HG03432 (cell line): ENCODE results near the gene PTPN14.
A peak's percentile ranks its signal among the peaks of the same experiment; 100 is the strongest.
"Not testable (repeated sequence)": the region's sequence is repeated elsewhere in the genome, so short reads cannot be mapped to it uniquely, and the experiment has no call there.

Source experiments
- ATAC-seq: cut with Tn5 transposase; IDR thresholded peaks from one replicate; pipeline ENCODE4 v1.9.1; 2021; ENCODE audit warnings: mild to moderate bottlenecking, moderate library complexity; ENCODE audit not compliant: unreplicated experiment

PTPN14 gene

DNA sequence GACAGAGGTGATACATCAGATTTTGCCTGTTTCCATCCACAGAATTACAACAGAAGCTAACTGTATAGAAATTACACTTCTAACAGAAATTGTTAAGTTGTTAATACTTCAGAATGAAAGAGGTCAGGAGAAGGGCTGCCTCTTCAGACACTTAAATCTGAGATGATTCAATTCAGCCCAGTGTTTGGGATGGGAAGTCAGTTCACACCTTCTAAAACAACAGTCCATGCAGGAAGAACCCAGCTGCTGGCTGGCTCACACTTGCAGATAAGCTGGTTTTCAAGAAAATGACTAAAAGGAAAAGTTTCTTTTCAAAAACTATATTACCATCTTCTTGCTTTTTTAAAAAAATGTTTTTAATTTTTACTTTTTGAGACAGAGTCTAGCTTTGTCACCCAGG, 138.1 kb downstream of the PTPN14 start:
- ATAC-seq, result no peak

DNA sequence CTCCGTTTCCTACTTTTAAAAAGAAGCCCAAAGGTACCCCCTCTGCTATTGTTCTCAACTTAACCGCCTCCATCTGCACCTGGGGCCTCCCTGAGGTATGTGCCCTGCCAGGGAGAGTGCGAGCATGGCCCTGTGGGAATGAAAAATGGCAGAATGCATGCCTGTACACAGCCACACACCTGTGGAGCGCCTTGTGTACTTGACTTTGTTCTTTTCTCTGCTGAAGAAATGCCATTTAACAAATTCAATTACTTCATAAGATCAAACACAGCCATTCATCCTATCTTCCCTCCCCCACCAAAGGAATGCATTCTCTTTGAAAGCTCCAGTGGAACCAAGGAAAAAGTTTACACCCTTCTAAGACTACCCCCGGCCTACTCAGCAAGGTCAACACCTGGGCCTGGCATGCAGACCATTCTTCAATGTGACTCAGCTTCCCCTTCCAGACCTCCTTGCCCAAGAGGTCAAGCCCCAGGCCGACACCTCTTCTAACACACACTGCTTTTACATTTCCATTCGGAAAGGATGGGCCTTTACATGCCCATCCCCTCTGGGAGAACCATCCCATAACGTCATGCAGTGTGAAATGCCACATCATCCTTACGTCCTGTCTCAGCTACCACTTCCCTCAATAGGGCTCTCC, 146.7 kb downstream of the PTPN14 start:
- peak; percentile 53 for ATAC-seq

DNA sequence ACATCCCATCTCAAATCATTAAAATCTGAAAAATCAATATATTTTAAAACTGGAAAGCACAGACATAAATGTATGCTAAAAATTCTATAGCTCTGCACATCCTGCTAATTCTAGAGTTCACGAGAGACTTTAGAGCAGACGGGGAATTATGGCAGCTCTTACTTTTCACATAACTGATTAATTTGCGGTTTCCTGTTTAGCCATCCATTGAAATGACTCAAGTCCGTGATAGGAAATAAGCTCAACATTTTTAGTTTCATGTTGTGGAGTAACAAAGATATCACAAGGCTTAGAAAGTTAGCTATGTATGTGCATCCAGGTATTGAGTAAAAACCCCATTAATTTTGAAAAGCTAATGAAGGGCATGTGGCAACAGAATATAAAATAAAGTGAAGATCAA, 147.2 kb downstream of the PTPN14 start:
- ATAC-seq, result peak; percentile 76

DNA sequence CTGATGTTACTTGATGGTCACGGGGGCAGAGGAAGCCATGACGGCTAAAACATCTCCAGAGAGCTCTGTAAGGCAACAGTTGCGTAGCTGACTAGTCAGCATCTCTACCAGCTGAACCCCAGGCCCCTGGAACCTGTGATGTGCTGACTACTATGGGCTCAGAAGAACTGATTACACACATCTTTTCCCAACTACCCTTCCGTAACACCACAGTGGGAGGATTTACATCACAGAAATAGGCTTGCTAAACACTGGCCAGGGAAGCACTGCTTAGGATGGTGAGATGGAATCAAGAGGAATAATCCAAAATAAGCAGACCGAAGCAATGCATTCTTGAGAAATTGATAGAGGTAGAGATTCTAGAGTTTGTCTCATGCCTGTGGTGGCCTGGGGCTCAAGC, 148.0 kb downstream of the PTPN14 start:
- ATAC-seq, result no peak

DNA sequence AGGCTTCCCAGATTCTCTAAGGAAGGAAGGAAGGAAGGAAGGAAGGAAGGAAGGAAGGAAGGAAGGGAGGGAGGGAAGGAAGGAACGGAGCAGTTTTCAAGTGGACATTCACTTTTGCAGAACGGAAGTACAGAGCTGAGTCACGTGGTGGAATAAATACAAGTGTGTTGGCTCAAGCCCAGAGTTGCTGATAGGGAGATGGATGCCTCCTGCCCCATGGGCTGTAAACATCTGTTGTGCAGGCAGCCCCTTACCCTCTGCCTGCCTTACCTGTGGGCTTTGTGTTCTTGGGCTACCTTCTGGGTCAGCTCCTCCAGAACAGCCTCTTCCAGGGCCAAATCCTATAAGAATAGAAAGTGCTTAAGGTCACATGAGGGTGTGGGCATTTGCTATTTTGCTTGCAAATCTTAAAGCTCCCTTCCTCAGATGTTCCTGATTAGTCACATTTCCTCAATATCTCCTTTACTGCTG, 148.8 kb downstream of the PTPN14 start:
- ATAC-seq, result no peak

DNA sequence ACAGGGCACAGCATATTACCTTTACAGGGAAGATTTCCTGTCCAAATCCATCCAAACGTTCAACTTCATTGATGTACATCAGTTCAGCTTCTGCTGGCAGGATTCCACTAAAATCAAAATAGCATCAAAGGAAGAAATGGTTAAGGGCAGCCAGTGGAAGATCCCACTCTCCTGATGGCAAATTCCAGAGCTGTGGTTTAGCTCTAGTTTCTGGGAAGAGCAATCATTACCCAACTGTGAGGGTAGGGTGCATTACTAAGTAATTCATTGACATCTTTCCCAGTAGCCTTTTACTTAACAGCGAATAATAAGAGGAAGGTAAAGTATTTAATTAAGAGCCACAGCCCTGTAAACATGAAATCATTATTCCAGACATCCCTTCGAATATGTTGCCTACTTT, 149.7 kb downstream of the PTPN14 start:
- ATAC-seq, result no peak

DNA sequence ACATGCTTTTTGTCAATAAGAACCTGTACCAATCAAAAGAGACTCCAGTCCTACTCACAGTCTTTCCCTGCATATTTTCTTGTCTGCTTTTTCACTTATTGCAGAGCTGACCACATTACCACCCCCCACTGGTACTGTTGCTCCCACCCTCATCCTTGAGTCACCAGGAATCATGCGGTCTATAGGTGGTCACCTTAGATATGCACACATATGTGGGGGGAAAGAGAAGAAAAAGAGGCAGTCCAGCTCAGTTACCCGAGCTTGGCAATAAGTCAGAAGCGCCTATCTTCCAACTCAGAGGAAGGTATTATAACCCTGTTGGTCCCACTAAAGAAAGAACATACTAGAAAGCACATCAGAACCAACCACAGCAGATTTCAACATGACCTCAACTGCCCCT, 151.3 kb downstream of the PTPN14 start:
- ATAC-seq, result no peak

DNA sequence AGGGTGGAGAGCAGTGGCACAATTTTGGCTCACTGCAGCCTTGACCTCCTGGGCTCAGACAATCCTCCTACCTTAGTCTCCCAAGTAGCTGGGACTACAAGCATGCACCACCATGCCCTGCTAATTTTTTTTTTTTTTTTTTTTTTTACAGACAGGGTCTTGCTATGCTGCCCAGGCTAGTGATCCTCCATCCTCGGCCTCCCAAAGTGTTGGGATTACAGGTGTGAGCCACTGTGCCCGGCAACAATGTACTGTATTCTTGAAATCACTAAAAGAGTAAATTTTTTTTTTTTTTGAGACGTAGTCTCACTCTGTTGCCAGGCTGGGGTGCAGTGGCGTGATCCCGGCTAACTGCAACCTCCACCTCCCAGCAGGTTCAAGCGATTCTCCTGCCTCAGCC, 152.9 kb downstream of the PTPN14 start:
- no peak for ATAC-seq

DNA sequence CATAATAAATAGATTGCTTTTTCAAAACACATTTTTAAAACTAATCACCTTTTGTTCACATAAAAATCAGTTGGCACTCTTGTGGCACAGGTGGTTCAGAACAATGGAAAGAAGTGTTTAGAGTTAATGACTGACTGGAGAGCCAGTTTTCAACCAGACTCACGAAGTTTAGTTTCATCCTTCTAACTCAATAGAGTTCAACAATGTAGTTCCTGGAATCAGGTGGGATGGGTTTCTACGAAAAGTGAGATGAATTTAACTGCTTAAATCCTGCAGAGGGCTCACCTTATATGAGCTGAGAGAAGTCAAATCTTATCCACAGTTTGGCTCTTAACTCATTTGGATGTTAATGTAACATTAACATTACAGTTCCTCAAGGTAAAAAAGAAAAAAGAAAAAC, 153.9 kb downstream of the PTPN14 start:
- ATAC-seq, result peak; percentile 39

DNA sequence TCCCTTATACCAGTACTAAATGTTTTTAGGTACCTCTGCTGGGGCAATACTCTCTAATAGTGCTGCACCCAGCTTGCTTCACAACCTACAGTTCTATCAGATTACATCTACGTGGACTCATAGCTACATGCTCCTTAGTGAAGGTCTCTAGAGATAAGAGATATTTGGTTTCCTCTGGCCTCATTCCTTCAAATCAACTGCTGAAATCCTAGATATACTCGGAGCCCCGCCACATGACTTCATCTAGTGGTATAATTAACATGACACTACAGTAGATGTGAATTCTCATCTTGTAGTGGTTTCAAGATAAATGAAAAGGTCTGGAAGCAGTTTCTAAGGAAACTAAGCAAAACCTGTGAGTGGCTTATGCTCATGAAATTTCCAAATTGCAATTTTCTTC, 155.1 kb downstream of the PTPN14 start:
- ATAC-seq, result no peak

DNA sequence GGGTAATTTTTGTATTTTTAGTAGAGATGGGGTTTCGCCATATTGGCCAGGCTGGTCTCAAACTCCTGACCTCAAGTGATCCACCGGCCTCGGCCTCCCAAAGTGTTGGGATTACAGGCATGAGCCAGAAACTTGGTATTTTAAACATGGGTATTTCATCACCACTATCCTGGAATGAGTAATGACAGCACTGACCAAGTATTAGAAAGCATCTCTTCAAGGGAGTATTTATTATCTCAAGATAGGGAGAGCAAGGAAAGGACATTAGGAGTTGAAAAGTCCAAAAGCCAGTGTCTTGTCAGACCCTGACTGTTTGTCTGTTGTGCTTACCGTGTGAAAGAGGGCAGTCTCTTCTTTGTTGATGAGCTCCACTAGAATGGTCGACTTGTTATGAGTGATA, 156.8 kb downstream of the PTPN14 start:
- ATAC-seq, result not testable (repeated sequence)

DNA sequence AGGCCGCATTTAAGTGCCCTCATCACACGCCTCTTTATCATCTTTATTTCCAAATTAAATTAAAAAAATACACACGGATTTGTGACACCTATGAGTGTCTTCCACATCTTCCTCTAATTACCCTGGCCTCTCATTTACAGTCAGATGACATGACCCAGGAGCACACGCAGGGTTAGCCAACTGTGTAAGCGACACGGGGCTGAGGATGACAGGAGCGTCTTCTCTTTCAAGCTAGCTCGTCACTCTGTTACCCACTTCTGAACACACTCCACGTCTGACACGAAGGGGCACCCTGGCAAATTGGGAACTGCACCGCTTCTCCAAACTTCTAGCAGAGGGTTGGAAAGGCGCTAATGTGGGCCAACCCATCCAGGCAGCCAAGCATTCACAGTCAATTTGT, 158.3 kb downstream of the PTPN14 start:
- ATAC-seq, result no peak

DNA sequence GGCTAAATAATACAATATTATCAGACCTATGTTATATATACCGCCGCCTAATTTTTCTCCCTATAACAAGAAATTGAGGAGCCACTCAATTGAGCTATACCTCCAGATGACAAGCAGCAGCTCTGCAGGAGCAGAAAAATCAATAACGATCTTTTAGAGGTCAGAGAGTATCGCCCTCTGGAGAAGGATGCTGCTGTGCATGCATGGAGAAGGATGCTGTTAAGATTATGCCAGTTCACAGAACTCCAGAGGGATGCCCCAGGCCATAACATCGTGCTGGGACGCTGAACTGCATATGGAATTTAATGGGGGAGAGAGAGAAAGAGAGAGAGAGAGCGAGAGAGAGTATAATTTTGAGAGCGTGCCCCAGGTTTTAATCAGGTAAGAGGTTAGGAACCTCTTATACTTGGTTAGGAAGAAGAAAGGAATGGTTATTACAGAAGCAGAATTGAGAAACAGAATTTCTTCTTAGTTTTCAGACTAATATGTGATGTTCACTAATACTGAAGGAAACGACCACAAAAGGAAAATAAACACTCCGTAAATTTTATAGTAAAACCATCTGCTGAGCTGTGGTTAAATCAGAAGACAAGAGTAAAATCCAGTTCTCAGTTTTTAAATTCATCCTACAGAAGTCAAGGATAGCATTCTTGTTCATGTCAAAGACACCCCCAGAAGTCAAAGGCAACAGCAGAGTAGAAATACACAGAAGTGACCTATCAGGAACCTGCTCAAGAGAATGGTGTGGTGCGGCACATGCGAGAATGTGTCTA, 159.3 kb downstream of the PTPN14 start:
- ATAC-seq, result no peak

DNA sequence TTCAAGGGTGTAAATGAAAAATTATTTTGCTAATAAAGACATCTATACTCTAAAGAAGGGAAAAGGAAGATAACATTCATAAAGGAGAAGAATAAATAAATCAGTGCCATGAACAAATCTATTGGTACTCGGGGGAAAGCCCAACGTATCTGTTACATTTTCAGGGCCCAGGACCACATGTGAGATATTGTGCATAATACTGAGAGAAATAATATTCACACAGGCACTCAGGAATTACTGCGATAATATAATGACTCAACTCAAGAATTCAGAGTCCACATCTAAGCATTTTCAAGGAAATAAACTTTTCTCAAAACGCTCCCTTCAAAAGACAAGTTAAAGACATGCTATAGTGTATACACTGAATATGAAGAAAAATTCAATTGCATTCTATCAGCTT, 161.7 kb downstream of the PTPN14 start:
- ATAC-seq, result no peak

DNA sequence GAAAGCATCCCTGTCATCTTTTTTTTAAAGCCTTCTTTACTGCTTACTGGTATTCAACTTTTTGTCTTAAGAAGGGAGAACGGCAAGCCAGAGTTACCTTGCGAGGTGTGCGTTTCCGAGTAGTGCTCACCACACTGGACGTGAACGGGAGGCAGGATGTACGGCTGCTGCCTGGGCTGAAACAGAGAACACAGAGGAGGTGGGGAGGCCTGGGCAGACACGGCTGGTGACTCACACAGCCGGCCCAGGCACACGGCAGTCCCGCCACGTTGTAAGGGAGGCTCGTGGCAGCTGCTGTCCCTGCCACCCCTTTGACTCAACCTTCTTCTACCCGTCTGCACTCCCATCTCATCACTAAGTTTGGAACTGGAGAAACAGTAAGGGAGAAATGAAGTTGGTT, 164.7 kb downstream of the PTPN14 start:
- no peak for ATAC-seq

DNA sequence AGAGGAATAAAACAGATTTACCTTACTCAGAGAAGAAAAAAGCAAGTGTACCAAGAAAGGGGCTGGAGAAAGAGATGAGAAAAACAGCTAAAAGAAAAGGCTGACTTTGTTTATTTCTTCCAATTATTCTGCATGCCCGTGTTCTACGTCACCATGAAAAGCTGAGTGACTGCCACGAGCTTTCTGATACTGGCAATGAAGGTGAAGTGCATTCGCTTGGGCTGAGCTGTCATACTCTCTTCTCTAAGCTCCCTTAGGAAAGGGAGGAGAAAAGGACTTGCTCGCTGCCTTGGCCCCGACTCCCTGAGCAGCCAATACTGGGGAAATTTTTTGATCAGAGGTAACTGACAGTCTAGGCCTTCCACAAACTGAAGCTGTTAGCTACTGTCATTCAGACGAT, 165.1 kb downstream of the PTPN14 start:
- ATAC-seq, result no peak

DNA sequence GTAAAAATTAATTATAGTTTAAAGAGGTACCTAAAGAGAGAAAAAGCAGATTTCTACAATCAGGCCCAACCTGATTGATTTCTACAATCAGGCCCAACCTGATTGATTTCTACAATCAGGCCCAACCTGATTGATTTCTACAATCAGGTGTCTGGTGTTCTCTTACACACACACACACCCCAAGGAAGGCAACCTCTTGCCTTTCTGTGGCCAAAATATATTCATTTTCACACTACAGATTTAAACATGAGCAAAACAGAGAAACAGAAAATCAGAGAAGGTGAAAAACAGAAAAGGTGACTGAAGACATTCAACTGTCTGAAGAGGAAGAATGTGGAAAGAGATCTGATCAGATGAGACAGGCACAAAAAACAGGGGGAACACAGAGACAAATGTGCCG, 166.0 kb downstream of the PTPN14 start:
- no peak for ATAC-seq

DNA sequence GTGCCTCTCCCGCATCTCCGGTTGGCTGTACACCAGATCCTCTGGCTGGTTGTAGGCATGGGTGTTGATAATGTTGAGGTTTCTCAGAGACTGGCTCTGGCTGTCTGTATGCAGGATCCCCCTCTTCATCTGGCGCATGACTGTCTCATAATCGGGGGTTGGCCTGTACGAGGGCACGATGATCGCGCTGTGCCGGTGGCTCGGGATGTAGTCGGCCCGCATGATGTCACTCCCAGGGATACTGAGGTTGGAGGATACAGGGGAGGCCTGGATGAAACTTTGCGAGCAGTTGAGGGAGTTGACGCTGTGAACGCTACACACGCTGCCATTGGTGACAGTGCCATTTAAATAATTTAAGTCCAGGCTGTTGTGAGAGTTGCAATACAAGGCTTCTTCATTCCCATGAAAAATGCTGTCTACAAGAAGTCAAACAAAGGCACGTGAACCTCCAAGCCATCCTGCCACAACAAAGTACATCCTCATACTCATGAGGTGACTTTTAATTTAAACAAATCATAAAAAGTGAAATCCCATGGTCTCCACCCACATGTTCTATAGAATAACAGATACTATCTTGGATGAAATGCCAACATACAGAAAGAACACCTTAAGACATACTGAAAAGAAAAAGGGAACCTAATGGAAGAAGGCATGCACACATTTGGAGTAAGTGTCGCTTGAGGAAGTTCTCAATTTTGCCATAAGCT, 166.9 kb downstream of the PTPN14 start:
- ATAC-seq, result no peak

DNA sequence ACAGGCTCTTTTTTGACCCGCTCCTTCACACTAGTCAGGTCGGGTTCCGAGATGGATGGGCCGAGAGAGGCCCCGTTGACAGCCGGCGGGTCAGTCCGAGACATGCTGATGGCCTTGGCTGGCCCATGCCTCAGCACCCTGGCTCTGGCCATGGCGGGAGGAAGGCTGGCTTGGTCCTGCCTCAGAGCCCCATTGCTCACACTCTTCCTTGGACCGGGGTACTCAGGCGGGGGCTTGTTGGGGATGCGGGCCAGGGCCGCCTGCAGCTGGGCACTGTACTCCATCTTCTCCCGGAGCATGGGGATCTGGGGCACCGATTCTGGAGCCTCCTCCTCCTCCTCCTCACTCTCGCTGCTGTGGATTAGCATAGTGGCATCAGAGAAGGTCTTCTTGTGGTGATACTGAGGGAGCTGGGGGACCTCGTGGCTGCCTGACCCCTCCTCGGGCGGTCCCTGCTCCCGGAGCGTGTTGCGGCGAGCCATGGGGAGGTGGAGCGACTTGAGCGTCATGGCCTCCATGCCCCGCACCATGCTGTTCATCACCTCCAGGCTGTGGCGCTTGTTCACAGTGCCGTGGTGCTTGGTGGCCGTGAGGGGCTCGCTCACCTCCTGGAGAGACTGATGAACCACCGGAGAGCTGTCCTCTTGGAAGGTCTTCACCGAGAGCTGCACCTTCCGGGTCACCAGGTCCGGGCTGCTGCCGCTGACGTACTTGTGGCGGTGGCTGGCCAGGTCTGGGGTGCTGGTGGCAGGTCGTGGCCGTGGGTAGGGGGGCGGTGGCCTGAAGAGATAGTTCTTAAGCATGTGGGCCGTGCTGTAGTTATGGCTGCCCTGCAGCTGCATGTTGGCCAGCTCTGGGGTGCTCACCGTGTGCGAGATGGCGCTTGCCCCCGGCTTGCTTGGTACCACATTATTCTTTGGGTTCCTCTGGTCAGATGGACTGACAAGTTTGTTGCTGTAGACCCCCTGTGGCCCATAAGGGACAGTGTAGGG, 167.7 kb downstream of the PTPN14 start:
- ATAC-seq, result no peak

DNA sequence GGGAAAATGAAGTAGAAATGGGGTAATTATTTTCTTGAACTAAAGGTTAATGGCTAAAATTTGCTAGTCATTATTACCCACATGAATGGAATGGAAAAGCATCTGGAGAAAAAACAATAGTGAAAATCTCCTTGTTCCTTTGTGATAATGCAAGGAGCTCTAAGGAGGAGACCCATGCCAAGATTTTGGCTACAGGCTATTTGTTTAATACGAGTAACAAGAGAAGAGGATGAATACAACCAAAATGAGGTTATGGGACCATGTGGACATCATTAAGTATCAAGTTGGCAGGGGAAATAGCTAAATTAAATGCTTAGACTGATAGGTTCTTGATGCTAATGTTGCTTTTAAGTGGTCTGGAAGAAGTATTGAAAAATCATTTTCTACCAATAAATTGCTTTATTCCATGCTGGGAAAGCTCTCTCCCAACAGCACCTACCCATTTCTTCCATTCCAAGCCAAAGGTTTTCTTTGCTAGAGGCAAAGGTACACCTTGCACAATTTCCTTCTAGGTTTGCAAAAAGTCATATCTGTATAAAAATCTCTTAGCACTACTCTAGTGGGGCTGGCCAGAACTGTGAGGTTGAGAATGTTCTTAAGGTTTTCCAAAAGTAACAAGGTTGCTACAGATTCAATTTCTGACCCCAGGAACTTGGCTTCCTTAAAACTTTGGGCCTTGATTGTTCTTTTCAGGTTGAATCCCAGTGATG, 170.3 kb downstream of the PTPN14 start:
- no peak for ATAC-seq
